NOMO-1 (cell line): Measurements from ENCODE around the gene C9orf72.
"Not testable (repeated sequence)": the region's sequence is repeated elsewhere in the genome, so short reads cannot be mapped to it uniquely, and the experiment has no call there.

ENCODE experiments used
- DNase-seq, 2 experiments: peaks; one replicate each; lab custom pipeline; 2025; ENCODE audit not compliant: unreplicated experiment in 2 of 2; lab: John Stamatoyannopoulos, UW

Gene C9orf72

DNA sequence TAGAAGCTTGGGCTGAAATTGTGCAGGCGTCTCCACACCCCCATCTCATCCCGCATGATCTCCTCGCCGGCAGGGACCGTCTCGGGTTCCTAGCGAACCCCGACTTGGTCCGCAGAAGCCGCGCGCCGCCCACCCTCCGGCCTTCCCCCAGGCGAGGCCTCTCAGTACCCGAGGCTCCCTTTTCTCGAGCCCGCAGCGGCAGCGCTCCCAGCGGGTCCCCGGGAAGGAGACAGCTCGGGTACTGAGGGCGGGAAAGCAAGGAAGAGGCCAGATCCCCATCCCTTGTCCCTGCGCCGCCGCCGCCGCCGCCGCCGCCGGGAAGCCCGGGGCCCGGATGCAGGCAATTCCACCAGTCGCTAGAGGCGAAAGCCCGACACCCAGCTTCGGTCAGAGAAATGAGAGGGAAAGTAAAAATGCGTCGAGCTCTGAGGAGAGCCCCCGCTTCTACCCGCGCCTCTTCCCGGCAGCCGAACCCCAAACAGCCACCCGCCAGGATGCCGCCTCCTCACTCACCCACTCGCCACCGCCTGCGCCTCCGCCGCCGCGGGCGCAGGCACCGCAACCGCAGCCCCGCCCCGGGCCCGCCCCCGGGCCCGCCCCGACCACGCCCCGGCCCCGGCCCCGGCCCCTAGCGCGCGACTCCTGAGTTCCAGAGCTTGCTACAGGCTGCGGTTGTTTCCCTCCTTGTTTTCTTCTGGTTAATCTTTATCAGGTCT lies at the start of gene C9orf72:
TSS of gene C9orf72 (minus strand) at position 564 of the 716 bp plus-strand sequence. CDS start 6,361 bp downstream, outside the sequence.
- no peak for DNase-seq

DNA sequence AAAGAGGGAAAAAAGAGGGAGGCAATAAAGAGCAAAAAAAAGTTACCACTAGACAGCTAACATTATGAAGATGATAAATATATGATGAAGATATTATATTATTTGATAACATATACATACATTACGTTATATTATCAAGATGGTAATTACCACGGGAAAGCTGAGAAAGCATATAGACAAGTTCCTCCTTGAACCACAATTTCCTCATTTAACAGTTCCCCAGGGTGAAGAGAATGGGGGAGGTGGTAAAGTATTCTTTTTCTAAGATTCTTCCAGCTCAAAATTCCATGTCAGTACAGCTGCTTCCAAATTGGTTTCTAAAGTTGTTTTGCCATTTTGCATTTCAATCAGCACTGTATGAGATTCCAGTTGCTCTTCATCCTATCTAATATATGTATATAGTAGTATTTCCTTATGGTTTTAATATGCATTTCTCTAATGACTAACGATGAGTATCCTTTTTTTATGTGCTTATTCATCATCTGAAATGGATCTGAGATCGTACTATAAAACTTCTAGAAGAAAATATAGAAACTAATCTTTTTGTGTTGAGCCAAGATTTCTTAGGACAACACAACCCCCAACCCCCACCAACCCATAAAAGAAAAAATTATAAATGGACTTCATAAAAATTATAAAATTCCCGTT lies 49.5 kb upstream of the C9orf72 start:
- DNase-seq: no peak

GRCh38 chr9:27619743-27620142 lies 46.5 kb upstream of the C9orf72 start:
- no peak for DNase-seq

DNA sequence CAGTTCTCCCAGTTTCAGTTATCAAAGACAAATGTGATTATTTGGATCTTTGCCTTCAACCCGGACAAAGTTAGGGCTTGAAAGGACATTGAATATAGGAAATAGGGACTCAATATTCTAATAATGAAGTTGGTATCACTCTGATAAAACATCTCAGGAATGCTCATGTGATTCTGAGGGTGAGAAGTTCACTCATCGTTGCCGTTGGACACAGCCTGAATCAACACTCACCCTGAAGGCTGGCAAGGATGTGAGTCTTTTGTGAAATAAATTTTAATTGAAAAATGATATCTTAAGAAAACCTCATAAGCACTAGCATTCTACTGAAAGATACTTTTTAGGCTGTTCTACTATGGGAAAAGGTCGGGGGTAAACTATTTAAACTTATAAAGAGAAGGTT lies 44.8 kb upstream of the C9orf72 start:
- DNase-seq: no peak

DNA sequence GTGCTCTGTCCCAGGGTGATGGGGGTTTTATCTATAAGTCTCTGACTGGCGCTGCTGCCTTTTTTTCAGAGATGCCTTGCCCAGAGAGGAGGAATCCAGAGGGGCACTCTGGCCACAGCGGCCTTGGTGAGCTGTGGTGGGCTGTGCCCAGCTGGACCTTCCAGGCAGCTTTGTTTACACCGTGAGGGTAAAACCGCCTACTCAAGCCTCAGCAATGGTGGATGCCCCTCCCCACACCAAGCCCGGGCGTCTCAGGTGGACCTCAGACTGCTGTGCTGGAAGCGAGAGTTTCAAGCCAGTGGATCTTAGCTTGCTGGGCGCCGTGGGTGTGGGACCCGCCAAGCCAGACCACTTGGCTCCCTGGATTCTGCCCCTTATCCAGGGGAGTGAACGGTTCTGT lies 41.3 kb upstream of the C9orf72 start:
- DNase-seq: no peak

DNA sequence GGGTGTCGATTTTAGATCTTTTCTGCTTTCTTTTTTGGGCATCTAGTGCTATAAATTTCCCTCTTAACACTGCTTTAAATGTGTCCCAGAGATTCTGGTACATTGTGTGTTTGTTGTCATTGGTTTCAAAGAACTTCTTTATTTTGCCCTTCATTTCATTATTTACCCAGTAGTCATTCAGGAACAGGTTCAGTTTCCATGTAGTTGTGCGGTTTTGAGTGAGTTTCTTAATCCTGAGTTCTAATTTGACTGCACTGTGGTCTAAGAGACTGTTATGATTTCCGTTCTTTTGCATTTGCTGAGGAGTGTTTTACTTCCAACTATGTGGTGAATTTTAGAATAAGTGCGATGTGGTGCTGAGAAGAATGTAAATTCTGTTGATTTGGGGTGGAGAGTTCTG lies 38.8 kb upstream of the C9orf72 start:
- not testable (repeated sequence) for DNase-seq

- DNase-seq: no peak
Observed at GRCh38 chr9:27610622-27611021, 37.3 kb upstream of the C9orf72 start.

DNA sequence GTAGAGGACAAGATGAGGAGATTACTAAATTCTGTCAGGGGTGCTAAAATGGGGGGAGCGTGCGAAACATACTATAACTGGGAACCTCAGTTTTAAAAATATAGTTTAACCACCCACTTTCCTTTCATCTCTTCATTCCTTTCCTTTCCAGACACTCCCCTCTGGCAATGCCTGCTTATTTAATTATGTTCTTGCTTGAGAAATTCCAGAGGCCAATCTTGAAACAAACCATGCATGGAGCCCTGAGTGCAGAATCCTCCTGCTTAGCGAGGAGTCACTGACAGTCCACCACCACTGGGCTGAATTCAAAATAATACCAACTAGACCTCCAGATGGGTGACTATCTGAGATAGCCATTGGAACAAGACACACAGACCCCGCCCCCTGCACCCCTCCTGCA lies 29.7 kb upstream of the C9orf72 start:
- DNase-seq: no peak

DNA sequence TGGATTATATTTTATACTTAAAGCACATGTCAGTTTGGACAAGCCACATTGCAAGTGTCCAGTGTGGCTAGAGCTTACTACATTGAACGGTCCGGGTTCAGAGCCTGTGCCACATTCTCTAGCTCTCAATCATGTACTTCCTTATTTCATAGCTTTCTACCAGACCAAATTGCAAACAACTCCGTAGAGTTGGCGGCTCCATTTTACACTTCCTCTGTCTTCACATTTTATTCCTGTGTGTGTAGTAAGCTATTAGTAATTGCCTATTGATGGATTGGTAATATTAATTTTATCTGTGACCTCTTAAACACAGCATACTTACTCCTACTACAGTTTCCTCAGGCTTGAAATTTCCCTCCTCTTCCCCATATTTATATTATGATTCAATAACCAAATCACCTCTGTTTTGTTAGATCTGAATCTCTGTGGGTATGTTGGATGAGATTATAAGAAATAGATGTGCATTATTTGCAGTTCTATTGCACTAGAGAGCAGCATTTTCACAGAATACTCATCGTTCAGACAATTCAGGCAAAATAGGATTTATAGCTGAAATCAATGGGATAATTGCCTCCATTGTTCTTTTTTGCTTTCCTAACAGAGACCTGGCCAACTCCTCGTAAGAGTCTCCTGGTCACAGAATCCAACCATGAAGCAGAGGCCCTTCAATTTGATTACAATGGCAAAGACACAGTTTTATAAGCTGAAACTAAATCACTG lies 29.0 kb upstream of the C9orf72 start:
- DNase-seq: no peak

DNA sequence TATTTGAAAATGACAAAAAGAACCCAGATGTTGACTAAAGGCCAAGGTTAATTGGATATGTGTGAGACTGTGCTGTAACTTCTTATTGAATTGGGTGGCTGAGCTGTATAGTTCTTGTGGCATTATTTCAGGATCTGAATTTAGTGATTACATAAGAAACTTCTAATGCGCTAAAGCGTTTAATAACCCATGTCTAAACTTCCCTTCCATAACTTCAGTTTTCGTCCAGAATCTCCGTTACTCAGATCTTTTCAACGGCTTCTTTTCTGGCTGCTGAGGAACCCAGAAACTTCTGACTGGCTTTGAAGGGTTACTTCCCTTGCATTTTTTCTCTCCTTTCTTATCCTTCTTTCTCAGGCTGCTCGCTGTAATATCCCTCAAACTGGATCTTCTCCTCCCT lies 28.1 kb upstream of the C9orf72 start:
- no peak for DNase-seq

GRCh38 chr9:27600256-27600655 lies 27.0 kb upstream of the C9orf72 start:
- DNase-seq: no peak

DNA sequence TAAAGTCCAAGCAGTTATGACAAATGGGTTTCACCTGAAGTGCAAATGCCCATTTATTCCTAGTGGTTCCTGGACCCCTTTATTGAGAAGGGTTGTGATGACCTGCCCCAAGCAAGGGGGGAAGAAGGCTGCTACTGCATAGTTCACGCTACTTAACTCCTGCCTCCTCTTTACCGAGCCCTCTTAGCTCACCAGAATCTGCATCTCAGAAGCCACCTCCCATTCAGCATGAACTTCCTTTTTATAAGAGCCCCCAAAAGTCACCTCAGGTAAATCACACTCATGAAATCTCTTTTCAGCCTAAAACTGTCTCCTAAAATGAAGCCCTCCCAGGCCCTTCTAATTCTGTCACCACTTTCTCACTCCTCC lies 26.6 kb upstream of the C9orf72 start:
- DNase-seq: no peak

DNA sequence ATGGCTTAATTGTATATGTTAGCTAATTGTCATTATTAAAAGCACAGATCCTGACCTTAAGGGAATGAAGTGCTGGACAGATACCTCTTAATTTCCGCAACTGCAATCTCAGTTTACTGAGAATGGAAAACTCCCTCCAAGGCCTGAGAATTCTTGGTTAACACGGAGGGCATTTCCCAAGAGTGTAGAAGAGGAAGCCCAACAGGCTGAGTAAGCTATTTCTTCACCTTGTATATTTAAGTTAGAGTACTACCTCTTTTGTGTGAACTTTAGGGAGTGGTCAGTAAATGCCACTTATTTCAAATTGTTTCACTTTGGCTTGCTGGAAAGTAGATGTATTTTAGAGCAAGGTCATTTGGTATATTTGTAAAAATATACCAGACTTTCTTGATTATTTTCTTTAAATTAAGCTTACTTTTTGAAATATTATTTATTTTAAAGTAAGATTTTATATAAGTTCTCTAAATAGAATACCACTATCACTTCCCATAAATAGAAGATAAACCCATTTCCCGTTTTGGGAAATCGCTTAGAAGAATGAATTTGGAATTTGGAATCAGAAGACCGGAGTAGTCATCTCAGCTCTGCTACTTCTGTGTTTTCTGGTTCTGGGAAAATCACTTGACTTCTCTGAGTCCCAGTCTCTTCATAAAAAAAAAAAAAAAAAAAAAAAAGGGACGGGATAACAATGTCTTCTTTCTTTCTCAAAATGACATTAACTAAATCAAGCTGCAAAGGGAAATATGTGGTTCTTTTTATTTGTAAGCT lies 26.0 kb upstream of the C9orf72 start:
- DNase-seq: no peak

DNA sequence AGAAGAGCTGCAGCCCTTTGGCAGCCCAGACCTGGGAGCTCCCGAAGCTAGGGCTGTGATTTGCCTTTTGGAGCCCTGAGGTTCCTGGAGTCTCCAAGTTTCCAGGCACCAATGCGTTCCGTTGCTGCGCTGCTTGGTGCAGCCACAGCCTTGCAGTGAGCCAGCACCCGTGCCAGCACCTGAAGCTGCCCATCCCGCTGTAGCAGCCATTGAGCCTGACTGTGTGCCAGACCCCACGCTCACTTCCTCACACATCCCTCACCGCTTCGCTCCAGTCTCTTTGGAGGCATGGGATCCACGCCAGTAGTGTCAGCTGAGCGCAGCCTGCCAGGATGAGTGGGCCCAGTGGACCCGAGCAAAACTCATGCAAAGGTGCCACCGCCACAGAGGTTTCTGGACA lies 22.5 kb upstream of the C9orf72 start:
- DNase-seq: no peak

DNA sequence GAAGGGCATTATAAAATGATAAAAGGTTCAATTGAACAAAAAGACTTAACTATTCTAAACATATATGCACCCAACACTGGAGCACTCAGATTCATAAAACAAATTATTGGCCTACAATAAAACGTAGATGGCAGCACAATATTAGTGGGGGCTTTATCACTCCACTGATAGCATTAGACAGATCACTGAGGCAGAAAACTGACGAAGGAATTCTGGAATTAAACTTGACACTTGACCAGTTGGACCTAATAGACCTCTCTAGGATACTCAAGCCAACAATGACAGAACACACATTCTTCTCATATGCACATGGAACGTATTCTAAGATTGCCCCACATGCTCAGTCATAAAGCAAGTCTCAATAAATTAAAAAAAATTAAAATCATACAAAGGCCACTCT lies 18.4 kb upstream of the C9orf72 start:
- no peak for DNase-seq

DNA sequence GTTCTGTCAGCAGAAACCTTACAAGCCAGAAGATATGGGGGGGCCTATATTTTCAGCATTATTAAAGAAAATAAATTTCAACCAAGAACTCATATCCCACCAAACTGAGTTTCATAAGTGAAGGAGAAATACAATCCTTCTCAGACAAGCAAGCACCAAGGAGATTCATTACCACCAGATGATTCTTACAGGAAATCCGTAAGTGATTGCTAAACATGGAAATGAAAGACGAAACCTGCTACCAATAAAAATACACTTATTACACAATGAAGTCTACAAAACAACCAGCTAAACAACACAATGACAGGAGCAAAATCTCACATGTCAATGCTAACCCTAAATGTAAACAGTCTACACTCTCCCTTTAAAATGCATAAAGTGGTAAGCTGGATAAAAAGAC lies 17.8 kb upstream of the C9orf72 start:
- no peak for DNase-seq

- no peak for DNase-seq
Observed at GRCh38 chr9:27590651-27591050, 17.4 kb upstream of the C9orf72 start.

GRCh38 chr9:27589462-27589861 lies 16.2 kb upstream of the C9orf72 start:
- no peak for DNase-seq

GRCh38 chr9:27586304-27586703 lies 13.0 kb upstream of the C9orf72 start:
- no peak for DNase-seq

- no peak for DNase-seq
Observed at GRCh38 chr9:27584931-27585330, 11.7 kb upstream of the C9orf72 start.

- DNase-seq: no peak
Observed at GRCh38 chr9:27582794-27583193, 9.5 kb upstream of the C9orf72 start.
